ENCODE results near the gene NSRP1.
A peak's percentile ranks its signal among the peaks of the same experiment; 100 is the strongest.
"Not testable (repeated sequence)": the region's sequence is repeated elsewhere in the genome, so short reads cannot be mapped to it uniquely, and the experiment has no call there.

The NSRP1 gene, protein sequence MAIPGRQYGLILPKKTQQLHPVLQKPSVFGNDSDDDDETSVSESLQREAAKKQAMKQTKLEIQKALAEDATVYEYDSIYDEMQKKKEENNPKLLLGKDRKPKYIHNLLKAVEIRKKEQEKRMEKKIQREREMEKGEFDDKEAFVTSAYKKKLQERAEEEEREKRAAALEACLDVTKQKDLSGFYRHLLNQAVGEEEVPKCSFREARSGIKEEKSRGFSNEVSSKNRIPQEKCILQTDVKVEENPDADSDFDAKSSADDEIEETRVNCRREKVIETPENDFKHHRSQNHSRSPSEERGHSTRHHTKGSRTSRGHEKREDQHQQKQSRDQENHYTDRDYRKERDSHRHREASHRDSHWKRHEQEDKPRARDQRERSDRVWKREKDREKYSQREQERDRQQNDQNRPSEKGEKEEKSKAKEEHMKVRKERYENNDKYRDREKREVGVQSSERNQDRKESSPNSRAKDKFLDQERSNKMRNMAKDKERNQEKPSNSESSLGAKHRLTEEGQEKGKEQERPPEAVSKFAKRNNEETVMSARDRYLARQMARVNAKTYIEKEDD

GRCh38 chr17:30116661-30117551 lies at the start of gene NSRP1:
TSS of gene NSRP1 (plus strand) at chr17:30116816. CDS start at chr17:30116844, 28 bp downstream.
- DNase-seq (ENCODE audit: low read depth): peak; percentile 95

GRCh38 chr17:30068465-30068864 lies 48.2 kb upstream of the NSRP1 start:
- no peak for DNase-seq (ENCODE audit: low read depth)

- DNase-seq (ENCODE audit: low read depth): no peak
Measured at GRCh38 chr17:30074254-30074653, 42.4 kb upstream of the NSRP1 start.

GRCh38 chr17:30074730-30075129 lies 41.9 kb upstream of the NSRP1 start:
- DNase-seq (ENCODE audit: low read depth): no peak

- no peak for DNase-seq (ENCODE audit: low read depth)
Measured at GRCh38 chr17:30082773-30083172, 33.8 kb upstream of the NSRP1 start.

- DNase-seq (ENCODE audit: low read depth): no peak
Measured at GRCh38 chr17:30084788-30085187, 31.8 kb upstream of the NSRP1 start.

- no peak for DNase-seq (ENCODE audit: low read depth)
Measured at GRCh38 chr17:30086896-30087295, 29.7 kb upstream of the NSRP1 start.

DNA sequence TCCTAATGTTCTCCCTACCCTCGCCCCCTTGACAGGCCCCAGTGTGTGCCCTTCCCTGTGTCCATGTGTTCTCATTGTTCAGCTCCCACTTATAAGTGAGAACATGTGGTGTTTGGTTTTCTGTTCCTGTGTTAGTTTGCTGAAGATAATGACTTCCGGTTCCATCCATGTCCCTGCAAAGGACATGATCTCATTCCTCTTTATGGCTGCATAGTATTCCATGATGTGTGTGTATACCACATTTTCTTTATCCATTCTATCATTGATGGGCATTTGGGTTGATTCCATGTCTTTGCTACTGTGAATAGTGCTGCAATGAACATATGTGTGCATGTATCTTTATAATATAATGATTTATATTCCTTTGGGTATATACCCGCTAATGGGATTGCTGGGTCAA lies 29.2 kb upstream of the NSRP1 start:
- not testable (repeated sequence) for DNase-seq (ENCODE audit: low read depth)

- no peak for DNase-seq (ENCODE audit: low read depth)
Measured at GRCh38 chr17:30091121-30091670, 25.4 kb upstream of the NSRP1 start.

- peak; percentile 97 for DNase-seq (ENCODE audit: low read depth)
Measured at GRCh38 chr17:30091771-30092170, 24.8 kb upstream of the NSRP1 start.

DNA sequence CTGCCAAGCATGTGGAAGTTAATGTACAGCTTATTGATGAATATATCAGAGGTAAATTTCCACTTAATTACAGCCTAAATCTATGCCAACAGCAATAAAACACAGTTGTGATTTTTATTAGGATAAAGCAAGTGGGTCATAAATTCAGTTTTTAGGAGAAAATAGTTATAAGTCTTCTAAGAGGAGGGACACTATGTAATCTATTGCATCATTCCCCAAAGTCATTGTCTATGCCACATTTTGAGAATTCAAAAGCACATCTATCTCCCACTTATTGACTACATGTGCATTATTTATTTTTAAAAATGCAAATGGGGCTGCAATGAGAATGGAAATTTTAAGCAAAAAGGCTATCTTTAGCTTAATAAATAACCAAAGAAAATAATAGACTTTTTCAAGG lies 23.7 kb upstream of the NSRP1 start:
- DNase-seq (ENCODE audit: low read depth): no peak

- DNase-seq (ENCODE audit: low read depth): peak; percentile 75
Measured at GRCh38 chr17:30093463-30094147, 23.0 kb upstream of the NSRP1 start.

- DNase-seq (ENCODE audit: low read depth): peak; percentile 80
Measured at GRCh38 chr17:30095507-30096244, 20.9 kb upstream of the NSRP1 start.

DNA sequence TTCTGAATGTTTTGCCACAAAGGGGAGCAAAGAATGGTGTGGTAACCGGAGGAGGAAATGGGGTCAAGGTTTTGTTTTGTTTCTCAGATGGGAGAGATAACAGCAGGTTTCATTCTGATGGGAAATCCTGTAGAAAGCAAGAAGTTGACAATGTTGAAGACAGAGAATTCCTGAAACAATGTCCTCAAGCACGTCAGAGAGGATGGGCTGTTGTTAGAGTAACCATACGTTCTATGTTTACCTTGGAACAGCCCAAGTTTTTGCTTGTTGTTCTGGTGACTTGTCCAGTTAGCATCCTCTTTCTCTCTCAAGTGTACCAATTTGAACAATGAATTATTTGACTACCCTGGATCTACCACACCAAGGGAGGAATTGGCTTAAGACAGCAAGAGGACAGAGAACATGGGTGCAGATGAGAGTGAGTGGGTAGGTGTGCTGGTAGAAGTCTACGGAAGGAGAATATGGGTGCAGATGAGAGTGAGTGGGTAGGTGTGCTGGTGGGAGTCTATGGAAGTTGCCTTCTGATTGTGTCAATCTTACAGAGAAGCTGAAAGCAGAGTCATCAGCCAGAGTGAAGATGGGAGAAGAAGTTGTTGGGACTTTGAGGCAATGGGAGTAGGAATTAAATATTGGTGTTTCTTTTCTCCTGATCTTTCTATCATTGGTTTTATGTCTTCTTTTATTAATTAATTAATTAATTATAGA lies 14.8 kb upstream of the NSRP1 start:
- no peak for DNase-seq (ENCODE audit: low read depth)

DNA sequence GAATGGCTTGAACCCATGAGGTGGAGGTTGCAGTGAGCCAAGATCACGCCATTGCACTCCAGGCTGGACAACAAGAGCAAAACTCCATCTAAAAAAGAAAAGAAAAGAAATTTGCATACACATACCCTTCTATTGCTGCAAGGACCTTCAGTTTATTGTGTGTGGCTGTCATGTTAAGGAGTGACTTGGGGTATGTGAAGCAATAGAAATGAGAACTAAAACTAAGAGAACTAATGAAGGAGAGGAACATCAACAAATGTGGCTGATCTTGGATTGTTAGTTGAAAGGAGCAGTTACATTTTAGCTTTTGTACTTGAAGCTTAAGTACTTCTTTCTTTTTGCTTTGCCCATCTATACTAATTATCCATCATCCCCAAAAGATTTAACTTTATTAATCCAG lies 12.7 kb upstream of the NSRP1 start:
- DNase-seq (ENCODE audit: low read depth): no peak

DNA sequence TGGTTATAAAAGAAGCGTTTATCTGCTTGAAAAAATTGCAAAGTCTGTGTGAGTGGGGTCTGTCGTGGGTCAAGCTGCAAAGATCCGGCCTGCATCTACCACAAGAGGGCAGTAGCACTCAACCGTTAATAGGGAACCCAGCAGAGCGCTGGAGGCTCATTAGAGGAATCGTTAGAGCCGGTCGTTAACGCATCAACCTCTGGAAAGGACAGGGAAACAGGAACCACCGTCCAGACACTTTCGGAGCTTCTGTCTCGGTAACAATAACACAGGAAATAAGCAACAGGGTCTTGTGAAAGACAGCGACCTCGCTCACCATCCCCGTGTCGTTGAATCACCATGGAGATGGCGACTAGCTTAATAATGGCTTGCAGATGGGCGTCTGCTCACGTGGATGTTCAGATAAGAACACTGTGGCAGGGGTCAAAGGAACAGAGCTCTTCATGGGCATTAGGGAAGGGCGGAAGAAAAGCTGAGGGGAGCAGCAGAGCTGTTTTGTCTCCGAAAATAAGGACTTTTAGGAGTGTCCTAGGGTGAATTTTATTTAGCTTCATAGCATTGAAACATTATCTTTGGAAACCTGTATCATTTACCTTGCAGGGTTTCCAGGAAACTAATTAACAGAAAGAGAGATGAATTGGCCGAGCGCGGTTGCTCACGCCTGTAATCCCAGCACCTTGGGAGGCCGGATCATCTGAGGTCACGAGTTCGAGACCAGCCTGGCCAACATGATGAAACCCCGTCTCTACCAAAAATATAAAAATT lies 11.9 kb upstream of the NSRP1 start:
- peak; percentile 84 for DNase-seq (ENCODE audit: low read depth)

DNA sequence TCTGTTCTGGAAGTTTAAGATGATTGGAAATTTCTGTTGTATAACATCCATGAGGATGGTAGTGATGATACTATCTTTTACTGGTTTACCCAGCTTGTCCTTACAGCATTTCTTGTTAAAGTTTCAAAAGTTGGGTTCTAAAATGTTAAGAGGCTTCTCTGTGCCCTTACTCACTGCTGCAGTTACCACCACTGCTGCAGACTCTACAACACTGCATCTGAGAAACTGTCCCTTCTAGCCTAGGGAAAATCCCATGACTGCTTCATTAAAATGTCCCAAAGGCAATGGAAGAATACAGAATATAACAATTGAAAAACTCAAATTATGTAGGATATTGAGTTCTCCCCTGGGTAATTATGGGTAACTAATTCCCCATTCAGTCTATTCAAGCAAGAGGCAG lies 3.8 kb upstream of the NSRP1 start:
- no peak for DNase-seq (ENCODE audit: low read depth)

DNA sequence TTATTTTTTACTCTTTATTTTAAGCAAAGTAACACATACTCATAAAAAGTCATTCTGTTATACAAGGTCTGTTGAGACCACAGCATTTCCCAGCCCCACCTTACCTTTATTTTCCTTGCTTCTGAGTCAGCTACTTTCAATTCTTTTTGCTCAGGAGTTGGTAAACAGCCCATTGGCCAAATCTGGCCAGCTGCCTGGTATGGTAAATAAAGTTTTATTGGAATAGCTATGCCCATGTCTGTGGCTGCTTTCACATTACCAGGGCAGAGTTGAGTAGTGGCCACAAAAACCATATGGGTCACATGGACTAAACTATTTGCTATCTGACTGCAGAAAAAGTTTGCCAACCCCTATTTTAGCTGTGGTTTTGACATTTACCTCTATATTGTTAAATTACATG lies 3.4 kb upstream of the NSRP1 start:
- peak; percentile 50 for DNase-seq (ENCODE audit: low read depth)

- DNase-seq (ENCODE audit: low read depth): no peak
Measured at GRCh38 chr17:30116345-30116660, 313 bp upstream of the NSRP1 start.

GRCh38 chr17:30117675-30118081 lies 1.1 kb downstream of the NSRP1 start:
- DNase-seq (ENCODE audit: low read depth): peak; percentile 29

Measured in EH (cell line).